ENCODE data around the gene RRP15. TPM values are rescaled to one million over a fixed set of nuclear protein-coding genes. Genes with fewer than 3 reads are reported as not detected.

RRP15 gene
- total and polyA plus RNA-seq, 9 of the 15 experiments (the other 6 are each of a cell fraction or from before 2014, with no cell fraction given) = 9.5 to 58.1 (median 29.3) TPM

DNA sequence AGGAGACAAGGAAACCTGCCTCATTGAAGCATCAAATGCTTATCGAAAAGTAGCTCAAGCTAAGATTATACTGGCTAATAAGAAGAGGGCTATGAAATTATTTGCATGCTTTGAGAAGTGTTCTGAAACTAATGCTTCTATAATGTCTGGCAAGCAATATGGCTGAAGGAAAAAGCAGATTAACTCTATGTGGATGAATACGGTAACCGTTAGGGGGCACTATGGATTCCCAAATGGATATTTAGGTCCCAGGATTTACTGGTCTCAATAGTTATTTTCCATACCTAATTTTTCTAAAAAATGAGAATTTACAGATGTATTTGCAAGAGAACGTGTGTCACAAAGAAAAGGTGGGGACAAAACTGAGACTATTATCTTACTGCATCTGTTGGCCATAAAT, 34.6 kb upstream of the RRP15 start (continued):
- TF ChIP-seq CHD7 (IDR thresholded peaks at IDR 0.05; ENCODE audit: low read depth, low read length) (peak; percentile 78), ZKSCAN8 (CRISPR knock-in tag; IDR thresholded peaks at IDR 0.05) (no peak), LEF1 (IDR thresholded peaks at IDR 0.05) (no peak), RAD21 (CRISPR knock-in tag; conservative IDR thresholded peaks at IDR 0.05 in 1 of 2, IDR thresholded peaks at IDR 0.05 in 1 of 2) (peak in 1 of 2 experiments; percentile 60; a peak in 2 of 4 replicates), RBM14 (IDR thresholded peaks at IDR 0.05; ENCODE audit: borderline replicate concordance, insufficient read depth, low read depth, low read length) (no peak)
- TF ChIP-seq, protein P1, sequence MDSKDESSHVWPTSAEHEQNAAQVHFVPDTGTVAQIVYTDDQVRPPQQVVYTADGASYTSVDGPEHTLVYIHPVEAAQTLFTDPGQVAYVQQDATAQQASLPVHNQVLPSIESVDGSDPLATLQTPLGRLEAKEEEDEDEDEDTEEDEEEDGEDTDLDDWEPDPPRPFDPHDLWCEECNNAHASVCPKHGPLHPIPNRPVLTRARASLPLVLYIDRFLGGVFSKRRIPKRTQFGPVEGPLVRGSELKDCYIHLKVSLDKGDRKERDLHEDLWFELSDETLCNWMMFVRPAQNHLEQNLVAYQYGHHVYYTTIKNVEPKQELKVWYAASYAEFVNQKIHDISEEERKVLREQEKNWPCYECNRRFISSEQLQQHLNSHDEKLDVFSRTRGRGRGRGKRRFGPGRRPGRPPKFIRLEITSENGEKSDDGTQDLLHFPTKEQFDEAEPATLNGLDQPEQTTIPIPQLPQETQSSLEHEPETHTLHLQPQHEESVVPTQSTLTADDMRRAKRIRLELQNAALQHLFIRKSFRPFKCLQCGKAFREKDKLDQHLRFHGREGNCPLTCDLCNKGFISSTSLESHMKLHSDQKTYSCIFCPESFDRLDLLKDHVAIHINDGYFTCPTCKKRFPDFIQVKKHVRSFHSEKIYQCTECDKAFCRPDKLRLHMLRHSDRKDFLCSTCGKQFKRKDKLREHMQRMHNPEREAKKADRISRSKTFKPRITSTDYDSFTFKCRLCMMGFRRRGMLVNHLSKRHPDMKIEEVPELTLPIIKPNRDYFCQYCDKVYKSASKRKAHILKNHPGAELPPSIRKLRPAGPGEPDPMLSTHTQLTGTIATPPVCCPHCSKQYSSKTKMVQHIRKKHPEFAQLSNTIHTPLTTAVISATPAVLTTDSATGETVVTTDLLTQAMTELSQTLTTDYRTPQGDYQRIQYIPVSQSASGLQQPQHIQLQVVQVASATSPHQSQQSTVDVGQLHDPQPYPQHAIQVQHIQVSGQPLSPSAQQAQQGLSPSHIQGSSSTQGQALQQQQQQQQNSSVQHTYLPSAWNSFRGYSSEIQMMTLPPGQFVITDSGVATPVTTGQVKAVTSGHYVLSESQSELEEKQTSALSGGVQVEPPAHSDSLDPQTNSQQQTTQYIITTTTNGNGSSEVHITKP (IDR thresholded peaks at IDR 0.05; ENCODE audit: partially characterized antibody) = no peak

All from K562 (cell line).